DND-41 (cell line): Measurements from ENCODE around the gene ETF1.

Experiments used
- CTCF ChIP-seq: IDR thresholded peaks from 2 replicates; pipeline ENCODE4 v1.5.1; 2012; ENCODE audit warnings: borderline replicate concordance, low read length, moderate library complexity, mild to moderate bottlenecking; ENCODE audit not compliant: poor library complexity, severe bottlenecking; ENCODE audit errors: extremely low read depth
- EZH2 ChIP-seq: IDR thresholded peaks from 3 replicates; pipeline ENCODE4 v1.6.1; 2012; ENCODE audit warnings: borderline replicate concordance, low read depth, mild to moderate bottlenecking, moderate library complexity, low read length, inconsistent platforms; ENCODE audit not compliant: severe bottlenecking

- TF ChIP-seq CTCF: no peak
- no peak for TF ChIP-seq EZH2
Measured at GRCh38 chr5:138466900-138467710, 75.9 kb downstream of the ETF1 start.
